Uterus (tissue), 2 donors: ENCODE measurements around the gene JAM3.

Experiments used
- CTCF ChIP-seq, 4 experiments: fragments of 200-600 bp in 2 of 4; fragments of 450-650 bp in 2 of 4; sonication (generic) in 2 of 4; IDR thresholded peaks; one replicate each; pipeline ENCODE4 v1.5.1; 2016 to 2019; ENCODE audit warnings: antibody characterized with exemption in 4 of 4, mild to moderate bottlenecking in 2 of 4, moderate library complexity in 1 of 4
- POLR2A ChIP-seq, 2 donors: fragments of 450-650 bp; IDR thresholded peaks; one replicate each; pipeline ENCODE4 v1.6.1; 2016; ENCODE audit warnings: antibody characterized with exemption in 2 of 2, mild to moderate bottlenecking in 1 of 2, moderate library complexity in 1 of 2

GRCh38 chr11:134171951-134172350 is 103.1 kb downstream of the JAM3 start:
- no peak for TF ChIP-seq CTCF (IDR thresholded peaks at IDR 0.05)
- no peak for TF ChIP-seq POLR2A (IDR thresholded peaks at IDR 0.05)
